Ishikawa (cell line): ENCODE measurements around the gene KCNK2.

Experiments used
- CEBPB ChIP-seq: IDR thresholded peaks from 2 replicates; pipeline ENCODE4 v1.6.1; 2012
- CREB1 ChIP-seq: IDR thresholded peaks from 2 replicates; pipeline ENCODE4 v1.6.1; 2012; ENCODE audit warnings: low read depth
- EGR1 ChIP-seq: IDR thresholded peaks from 2 replicates; pipeline ENCODE4 v1.6.1; 2012
- EP300 ChIP-seq: IDR thresholded peaks from 2 replicates; pipeline ENCODE4 v1.6.1; 2012; ENCODE audit warnings: borderline replicate concordance
- FOXM1 ChIP-seq: IDR thresholded peaks from 2 replicates; pipeline ENCODE4 v1.6.1; 2012; ENCODE audit warnings: low read depth, borderline replicate concordance
- NFIC ChIP-seq: IDR thresholded peaks from 2 replicates; pipeline ENCODE4 v1.6.1; 2012
- RAD21 ChIP-seq: IDR thresholded peaks from 2 replicates; pipeline ENCODE4 v1.6.1; 2012; ENCODE audit warnings: low read depth
- TAF1 ChIP-seq: IDR thresholded peaks from 2 replicates; pipeline ENCODE4 v1.6.1; 2012; ENCODE audit warnings: low read depth, mild to moderate bottlenecking
- YY1 ChIP-seq: IDR thresholded peaks from 2 replicates; pipeline ENCODE4 v1.6.1; 2012; ENCODE audit warnings: low read depth
- ZBTB7A ChIP-seq: IDR thresholded peaks from 2 replicates; pipeline ENCODE4 v1.6.1; 2012; ENCODE audit warnings: low read depth
- TF ChIP-seq, protein P1 (sequence below): IDR thresholded peaks from 2 replicates; pipeline ENCODE4 v1.6.1; 2012; ENCODE audit warnings: low read depth, mild to moderate bottlenecking
- TF ChIP-seq, protein P2 (sequence below): IDR thresholded peaks from 2 replicates; pipeline ENCODE4 v1.6.1; 2012
- TF ChIP-seq, protein P3 (sequence below): IDR thresholded peaks from 2 replicates; pipeline ENCODE4 v1.6.1; 2012

DNA sequence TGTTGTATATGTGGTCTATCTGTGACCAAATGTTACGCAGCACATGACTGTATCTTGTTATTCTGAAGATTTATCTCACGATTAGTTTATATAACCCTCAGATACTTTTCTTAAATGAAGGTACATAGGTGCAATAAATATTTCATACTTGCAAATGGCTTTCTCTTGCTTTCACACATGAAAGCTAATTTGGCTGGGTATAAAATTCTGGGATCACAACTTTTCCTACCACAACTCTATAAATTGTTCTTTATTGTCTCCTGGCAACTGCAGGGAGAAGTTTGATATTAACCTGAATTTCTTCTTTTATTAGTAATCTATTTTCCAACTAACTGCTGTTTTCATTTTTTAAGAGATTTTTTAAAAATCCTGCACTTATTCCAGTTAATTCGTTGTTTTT, 58.9 kb downstream of the KCNK2 start:
- TF ChIP-seq NFIC = no peak
- TF ChIP-seq, protein P1, sequence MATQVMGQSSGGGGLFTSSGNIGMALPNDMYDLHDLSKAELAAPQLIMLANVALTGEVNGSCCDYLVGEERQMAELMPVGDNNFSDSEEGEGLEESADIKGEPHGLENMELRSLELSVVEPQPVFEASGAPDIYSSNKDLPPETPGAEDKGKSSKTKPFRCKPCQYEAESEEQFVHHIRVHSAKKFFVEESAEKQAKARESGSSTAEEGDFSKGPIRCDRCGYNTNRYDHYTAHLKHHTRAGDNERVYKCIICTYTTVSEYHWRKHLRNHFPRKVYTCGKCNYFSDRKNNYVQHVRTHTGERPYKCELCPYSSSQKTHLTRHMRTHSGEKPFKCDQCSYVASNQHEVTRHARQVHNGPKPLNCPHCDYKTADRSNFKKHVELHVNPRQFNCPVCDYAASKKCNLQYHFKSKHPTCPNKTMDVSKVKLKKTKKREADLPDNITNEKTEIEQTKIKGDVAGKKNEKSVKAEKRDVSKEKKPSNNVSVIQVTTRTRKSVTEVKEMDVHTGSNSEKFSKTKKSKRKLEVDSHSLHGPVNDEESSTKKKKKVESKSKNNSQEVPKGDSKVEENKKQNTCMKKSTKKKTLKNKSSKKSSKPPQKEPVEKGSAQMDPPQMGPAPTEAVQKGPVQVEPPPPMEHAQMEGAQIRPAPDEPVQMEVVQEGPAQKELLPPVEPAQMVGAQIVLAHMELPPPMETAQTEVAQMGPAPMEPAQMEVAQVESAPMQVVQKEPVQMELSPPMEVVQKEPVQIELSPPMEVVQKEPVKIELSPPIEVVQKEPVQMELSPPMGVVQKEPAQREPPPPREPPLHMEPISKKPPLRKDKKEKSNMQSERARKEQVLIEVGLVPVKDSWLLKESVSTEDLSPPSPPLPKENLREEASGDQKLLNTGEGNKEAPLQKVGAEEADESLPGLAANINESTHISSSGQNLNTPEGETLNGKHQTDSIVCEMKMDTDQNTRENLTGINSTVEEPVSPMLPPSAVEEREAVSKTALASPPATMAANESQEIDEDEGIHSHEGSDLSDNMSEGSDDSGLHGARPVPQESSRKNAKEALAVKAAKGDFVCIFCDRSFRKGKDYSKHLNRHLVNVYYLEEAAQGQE = no peak
- TF ChIP-seq RAD21 = no peak
- no peak for TF ChIP-seq ZBTB7A
- TF ChIP-seq EP300 = no peak
- no peak for TF ChIP-seq TAF1
- TF ChIP-seq FOXM1 = no peak
- no peak for TF ChIP-seq CREB1
- TF ChIP-seq, protein P2, sequence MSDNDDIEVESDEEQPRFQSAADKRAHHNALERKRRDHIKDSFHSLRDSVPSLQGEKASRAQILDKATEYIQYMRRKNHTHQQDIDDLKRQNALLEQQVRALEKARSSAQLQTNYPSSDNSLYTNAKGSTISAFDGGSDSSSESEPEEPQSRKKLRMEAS = no peak
- no peak for TF ChIP-seq YY1
- TF ChIP-seq, protein P3, sequence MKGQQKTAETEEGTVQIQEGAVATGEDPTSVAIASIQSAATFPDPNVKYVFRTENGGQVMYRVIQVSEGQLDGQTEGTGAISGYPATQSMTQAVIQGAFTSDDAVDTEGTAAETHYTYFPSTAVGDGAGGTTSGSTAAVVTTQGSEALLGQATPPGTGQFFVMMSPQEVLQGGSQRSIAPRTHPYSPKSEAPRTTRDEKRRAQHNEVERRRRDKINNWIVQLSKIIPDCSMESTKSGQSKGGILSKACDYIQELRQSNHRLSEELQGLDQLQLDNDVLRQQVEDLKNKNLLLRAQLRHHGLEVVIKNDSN = no peak
- no peak for TF ChIP-seq CEBPB
- TF ChIP-seq EGR1 = no peak
